CD4-positive, alpha-beta T cell treated with Interleukin-4 for 4 hours (primary cell): ENCODE measurements around the gene TBX18.

Source experiments
- DNase-seq: peaks from one replicate; pipeline ENCODE4 v3.0.0-alpha.2; 2020

Gene TBX18

DNA sequence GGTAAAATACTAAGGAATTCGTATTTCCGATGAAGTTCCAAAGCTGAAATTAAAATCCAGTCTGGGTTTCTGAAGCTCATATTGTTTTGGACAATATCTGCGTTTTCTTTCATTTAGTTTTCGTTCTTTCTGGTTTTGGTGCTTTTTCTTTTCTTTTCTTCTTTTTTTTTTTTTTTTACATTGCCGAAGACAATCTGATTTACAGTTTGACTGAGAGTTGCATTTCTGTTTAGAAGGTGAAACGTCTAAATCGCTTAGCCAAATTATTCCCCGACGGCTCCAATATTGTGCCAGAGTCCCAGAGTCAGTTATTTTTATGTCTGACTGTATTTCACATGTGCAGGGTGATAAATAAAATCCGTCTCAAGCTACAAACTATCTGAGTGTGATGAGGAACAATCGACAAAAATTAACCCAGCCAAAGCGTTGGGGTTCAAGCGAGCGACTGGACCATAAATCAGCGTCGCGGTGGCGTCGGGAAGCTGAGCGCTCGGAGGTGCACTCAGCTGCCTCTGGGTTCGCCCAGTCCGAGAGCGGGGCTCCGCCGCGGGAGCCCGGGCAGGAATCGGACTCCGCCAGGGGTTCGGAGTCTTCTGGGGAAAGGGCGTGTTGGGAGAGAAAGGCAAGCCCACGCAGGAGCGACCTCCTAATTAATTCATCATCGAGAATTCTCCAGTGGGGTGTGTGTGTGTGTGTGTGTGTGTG, 8.2 kb upstream of the TBX18 start:
- DNase-seq = no peak

DNA sequence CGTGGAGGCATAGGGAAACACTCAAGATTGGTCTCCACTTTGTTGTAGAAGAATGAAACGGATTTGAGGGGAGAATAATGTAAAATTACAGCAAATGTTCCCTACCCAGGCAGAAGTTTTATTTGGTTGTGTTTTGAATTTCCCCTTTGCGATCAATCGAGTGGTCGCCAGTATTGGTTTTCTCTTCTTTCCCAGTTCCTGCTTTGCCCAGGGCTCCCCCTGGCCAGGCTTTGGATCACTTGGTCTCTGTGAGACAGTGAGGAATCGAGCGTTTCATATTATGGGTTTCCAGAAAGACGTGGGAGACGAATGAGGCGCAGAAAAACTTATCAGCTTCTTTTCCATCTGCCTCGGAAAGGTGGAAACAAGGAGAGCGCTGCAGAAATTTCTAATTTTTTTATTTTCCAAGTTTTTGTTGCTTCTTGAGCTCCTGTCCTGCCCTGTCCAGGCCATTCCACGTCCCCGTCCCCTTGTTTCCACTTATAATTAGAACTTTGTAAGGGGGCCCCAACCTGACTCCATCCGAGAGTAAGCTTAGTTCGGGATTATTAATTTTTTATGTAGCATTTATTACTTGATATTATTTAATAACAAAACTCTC, 7.5 kb upstream of the TBX18 start:
- no peak for DNase-seq

GRCh38 chr6:84771125-84771755, 6.8 kb upstream of the TBX18 start:
- no peak for DNase-seq

- no peak for DNase-seq
Measured at GRCh38 chr6:84770521-84770920, 6.1 kb upstream of the TBX18 start.

DNA sequence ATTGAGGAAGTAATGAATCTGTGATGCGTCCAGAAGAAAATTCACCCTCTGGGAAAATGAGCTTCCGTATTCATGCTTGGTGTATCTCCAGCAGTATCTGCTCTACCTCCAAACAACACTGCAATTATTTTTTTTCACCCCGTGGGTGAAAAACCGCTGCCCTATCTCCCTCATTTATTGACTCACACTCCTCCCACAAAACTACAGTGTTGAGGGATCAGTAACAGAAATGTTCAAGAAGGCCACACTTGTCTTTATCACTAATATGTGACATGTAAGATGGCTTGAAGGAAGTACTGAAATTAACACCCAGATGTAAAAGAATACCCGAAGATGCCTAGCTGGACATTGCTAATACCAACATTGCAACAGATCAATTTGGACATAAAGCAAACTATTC, 4.9 kb upstream of the TBX18 start:
- no peak for DNase-seq

DNA sequence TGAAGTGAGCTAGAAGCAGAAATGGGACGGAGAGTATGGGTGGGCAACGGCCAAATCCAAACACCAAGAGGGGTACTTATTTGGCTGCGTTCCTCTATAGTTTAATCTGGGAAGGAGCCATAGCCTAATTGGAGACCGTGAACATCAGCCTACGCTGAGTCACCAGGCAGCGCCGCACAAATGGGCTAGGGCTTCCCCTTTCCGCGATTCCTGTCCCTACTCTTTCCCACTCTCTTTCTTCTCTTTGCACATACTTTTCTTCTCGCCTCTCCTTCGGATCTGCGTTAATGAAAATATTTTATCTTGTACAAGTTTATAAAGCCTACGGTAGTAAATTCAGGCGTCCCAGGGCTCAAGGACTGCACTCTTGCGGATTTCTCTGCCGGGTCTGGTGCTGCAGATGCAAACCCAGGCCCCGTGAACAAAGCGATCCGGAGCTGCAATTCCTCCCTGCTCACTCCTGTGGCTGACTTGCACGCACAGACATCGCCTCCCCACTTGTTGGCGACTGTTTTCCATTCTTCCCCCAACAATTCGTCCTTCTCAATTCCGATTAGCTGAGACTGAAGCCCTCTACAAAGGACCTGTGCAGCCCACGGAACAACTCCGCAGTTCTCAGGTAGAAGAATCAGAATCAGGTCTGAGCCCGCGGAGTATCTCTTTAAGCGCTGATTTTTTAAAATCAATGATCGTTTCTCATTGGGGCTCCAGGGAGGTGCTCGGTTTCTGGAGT, 4.2 kb upstream of the TBX18 start:
- no peak for DNase-seq

GRCh38 chr6:84767526-84768201, 3.3 kb upstream of the TBX18 start:
- DNase-seq = no peak

DNA sequence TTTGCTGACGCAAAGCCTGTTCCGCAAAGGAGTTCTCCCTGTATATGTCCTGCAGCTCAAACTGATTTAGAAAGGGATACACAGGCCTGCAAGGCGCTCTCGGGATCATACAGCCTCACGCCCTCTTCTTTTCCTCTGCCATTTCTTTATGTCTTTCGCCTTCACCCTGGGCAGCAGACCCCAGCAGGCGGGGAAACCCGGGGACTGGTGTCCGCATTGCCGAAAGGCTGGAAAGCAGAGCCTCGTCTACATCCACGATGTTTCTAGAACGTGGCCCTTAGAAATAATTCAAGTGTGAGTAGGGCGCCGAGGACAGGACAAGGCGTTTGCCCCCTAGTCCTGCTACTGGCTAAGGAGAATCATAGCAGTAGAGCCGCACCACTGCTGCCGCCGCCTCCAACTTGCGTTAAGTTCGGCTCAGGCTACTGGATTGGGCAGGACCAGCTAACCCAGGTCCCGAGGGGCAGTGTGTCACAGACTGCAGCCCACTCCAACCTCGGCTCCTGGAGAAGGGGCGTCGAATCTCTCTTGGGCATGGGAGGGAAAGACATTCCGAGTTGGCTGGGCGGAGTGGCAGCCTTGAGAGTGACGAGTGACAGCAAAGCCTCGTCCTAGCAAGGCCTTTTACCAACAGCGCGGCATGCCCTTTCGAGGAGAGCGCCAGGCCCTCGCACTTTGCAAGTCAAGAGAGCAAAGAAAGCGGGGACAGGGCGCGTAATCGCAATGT, 2.6 kb upstream of the TBX18 start:
- no peak for DNase-seq

- DNase-seq = no peak
Measured at GRCh38 chr6:84766118-84766798, 1.9 kb upstream of the TBX18 start.

- DNase-seq = no peak
Measured at GRCh38 chr6:84763886-84764331, 489 bp downstream of the TBX18 start.

GRCh38 chr6:84763003-84763885, 1.2 kb downstream of the TBX18 start:
- no peak for DNase-seq

GRCh38 chr6:84762220-84763002, 2.0 kb downstream of the TBX18 start:
- no peak for DNase-seq

- DNase-seq = no peak
Measured at GRCh38 chr6:84758486-84758885, 5.9 kb downstream of the TBX18 start.

DNA sequence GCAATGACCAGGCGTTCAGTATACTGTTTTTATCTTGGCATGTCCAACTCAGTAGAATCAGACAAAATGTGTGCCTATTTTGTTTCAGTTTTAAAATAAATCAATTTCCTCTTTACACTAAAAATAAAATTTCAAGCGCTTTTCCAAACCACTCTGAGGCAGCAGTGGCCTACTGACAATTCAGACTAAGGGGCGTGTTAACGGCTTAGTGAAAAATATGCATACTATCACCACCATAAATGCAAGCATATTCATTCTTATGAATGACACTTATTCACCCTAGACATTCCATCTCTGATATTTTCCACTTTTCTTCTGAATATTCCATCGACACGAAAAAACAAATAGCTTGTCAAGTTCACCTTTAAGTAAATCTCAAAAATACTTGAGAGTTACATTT, 7.5 kb downstream of the TBX18 start:
- DNase-seq = no peak

- DNase-seq = no peak
Measured at GRCh38 chr6:84756466-84756865, 7.9 kb downstream of the TBX18 start.

DNA sequence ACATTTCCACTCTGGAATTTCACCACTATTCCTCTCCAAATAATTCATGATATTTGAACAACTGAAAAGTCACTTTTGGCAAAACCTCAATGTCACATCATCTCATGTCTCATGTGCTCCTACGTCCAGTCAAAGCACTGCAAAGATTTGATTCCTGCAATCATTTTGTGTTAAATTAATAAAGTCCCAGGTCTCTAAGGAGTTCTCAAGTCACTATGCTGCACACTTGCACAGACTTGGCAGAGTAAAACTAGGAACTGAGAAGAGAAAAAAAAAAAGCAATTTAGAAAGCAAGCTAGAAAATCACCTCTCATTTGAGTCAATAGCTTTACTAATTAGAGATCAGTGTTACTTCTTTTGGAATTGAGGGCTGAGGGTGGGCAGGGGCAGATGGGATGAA, 11.2 kb downstream of the TBX18 start:
- DNase-seq = no peak

GRCh38 chr6:84752118-84752850, 12.1 kb downstream of the TBX18 start:
- no peak for DNase-seq

DNA sequence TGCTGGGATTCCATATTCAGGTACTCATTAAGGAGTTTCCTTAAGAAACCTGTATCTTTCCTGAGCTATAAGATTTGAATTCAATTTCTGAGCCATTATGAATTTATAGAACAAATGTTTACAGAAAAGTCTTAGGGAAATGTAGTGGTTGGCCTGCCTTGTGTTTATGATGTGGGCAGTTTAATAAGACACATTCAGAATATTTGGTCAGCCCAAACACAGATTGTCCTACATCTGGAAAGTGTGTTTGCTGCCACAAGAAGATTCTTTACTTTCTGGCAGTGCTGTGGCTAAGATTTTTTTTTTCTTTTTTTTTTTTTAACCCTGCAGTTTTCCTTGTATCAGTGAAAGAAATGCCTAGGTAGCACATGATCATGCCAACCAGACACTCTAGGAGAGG, 15.2 kb downstream of the TBX18 start:
- no peak for DNase-seq

DNA sequence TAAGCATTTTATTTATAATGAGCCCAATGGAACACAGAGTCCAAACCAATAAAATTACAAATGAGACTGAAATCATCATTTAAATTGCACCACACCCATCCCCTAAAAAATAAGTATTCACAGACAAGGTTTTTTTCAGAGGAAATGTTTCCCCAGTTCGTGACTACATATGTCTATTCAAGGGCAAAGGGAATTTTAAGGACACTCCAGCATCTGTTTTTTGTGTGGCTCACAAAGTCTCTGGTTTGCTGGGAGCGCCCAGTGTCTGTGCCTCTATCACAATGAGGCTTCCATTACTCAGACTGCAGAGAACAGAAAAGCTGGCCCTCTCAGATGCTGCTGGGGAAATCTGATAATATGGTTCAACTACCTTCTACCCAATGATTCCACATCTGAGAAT, 16.0 kb downstream of the TBX18 start:
- DNase-seq = no peak
